Lower leg skin (tissue), 3 donors: ENCODE results near the gene DIP2C.

Source experiments
- POLR2A ChIP-seq, 2 donors: fragments of 450-650 bp; IDR thresholded peaks; one replicate each; pipeline ENCODE4 v1.6.1; 2016 to 2017; ENCODE audit warnings: antibody characterized with exemption in 2 of 2, mild to moderate bottlenecking in 1 of 2, moderate library complexity in 1 of 2
- TF ChIP-seq, protein P1 (sequence below), 3 donors: fragments of 450-650 bp; IDR thresholded peaks; one replicate each; pipeline ENCODE4 v1.5.1; 2016; ENCODE audit warnings: antibody characterized with exemption in 3 of 3, mild to moderate bottlenecking in 3 of 3, moderate library complexity in 2 of 3

DNA sequence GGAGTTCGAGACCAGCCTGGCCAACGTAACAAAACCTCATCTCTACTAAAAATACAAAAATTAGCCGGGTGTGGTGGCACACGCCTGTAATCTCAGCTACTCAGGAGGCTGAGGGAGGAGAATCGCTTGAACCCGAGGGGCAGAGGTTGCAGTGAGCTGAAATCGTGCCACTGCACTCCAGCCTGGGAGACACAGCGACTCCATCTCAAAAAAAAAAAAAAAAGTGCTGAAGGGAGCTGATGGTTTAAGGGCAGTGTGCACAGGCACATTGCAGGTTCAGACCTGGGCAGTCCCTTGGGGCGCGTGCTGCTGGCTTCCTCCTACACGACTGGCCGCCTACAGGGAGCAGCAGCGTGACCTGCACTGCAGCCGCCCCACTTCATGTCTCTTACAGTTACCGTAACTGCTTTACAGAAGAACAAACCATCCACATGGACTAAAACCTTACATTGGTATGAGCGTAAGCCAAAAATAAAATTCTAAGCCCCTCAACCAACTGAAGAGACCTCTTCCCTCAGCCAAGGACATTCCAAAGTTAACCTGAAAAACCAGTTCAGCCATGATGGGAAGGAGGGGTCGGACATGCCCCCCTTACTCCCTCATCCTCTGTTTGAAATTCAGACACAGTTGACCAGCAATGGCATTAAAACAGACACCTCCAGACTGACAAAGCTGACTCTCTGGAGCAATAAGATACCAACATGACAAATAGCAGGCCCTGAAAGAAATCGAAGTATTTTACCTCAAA is 292.0 kb downstream of the DIP2C start:
- no peak for TF ChIP-seq POLR2A (IDR thresholded peaks at IDR 0.05)
- TF ChIP-seq, protein P1, sequence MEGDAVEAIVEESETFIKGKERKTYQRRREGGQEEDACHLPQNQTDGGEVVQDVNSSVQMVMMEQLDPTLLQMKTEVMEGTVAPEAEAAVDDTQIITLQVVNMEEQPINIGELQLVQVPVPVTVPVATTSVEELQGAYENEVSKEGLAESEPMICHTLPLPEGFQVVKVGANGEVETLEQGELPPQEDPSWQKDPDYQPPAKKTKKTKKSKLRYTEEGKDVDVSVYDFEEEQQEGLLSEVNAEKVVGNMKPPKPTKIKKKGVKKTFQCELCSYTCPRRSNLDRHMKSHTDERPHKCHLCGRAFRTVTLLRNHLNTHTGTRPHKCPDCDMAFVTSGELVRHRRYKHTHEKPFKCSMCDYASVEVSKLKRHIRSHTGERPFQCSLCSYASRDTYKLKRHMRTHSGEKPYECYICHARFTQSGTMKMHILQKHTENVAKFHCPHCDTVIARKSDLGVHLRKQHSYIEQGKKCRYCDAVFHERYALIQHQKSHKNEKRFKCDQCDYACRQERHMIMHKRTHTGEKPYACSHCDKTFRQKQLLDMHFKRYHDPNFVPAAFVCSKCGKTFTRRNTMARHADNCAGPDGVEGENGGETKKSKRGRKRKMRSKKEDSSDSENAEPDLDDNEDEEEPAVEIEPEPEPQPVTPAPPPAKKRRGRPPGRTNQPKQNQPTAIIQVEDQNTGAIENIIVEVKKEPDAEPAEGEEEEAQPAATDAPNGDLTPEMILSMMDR (IDR thresholded peaks at IDR 0.05), result no peak
